K562 (cell line): ENCODE data around the gene NFKB2.

ENCODE experiments used
- CAMTA2 ChIP-seq: fragments of 250-450 bp; sonication (Bioruptor Pico); conservative IDR thresholded peaks from 2 replicates; pipeline ENCODE4 v1.5.1; 2022
- CTCF ChIP-seq, 3 experiments: IDR thresholded peaks in 2 of 3; conservative IDR thresholded peaks in 1 of 3; 2 replicates each; pipeline ENCODE4 v1.5.1; 2011 to 2012; ENCODE audit warnings: low read length in 3 of 3, mild to moderate bottlenecking in 3 of 3, control low read depth in 2 of 3, improper control_type of control experiment in 1 of 3, inconsistent platforms in 1 of 3, low read depth in 1 of 3, mixed read lengths in 1 of 3, moderate library complexity in 1 of 3; ENCODE audit not compliant: insufficient read depth in 2 of 3
- FOXJ2 ChIP-seq: fragments of 200-800 bp; sonication (Bioruptor generic); IDR thresholded peaks from 2 replicates; pipeline ENCODE4 v1.6.1; 2016; ENCODE audit warnings: missing genetic modification characterization, missing compliant biosample characterization
- KLF10 ChIP-seq: fragments of 250-450 bp; sonication (Bioruptor Pico); IDR thresholded peaks from 2 replicates; pipeline ENCODE4 v1.6.1; 2021; ENCODE audit warnings: matching md5 sums
- MTA1 ChIP-seq: fragments of 450-650 bp; IDR thresholded peaks from 2 replicates; pipeline ENCODE4 v1.6.1; 2017; ENCODE audit warnings: borderline replicate concordance
- NONO ChIP-seq, 2 experiments: fragments of 200-400 bp in 1 of 2; fragments of 450-650 bp in 1 of 2; formaldehyde crosslinking in 1 of 2; IDR thresholded peaks; 2 replicates each; pipeline ENCODE4 v1.6.1; 2017; ENCODE audit warnings: low read depth in 2 of 2, mild to moderate bottlenecking in 2 of 2, moderate library complexity in 2 of 2, low read length in 1 of 2
- PHB2 ChIP-seq: fragments of 450-650 bp; IDR thresholded peaks from 2 replicates; pipeline ENCODE4 v1.6.1; 2017; ENCODE audit warnings: low read depth
- POLR2A ChIP-seq: fragments of 450-650 bp; conservative IDR thresholded peaks from 2 replicates; pipeline ENCODE4 v1.6.1; 2016
- POLR2AphosphoS5 ChIP-seq: IDR thresholded peaks from 2 replicates; pipeline ENCODE4 v1.6.1; 2011; ENCODE audit warnings: mild to moderate bottlenecking, low read depth, low read length, moderate library complexity; ENCODE audit not compliant: control insufficient read depth, insufficient read depth
- ZNF143 ChIP-seq: sonication (generic); formaldehyde crosslinking; IDR thresholded peaks from 2 replicates; pipeline ENCODE4 v1.9.0; 2022; ENCODE audit warnings: mild to moderate bottlenecking, missing genetic modification reagents
- ZNF232 ChIP-seq: sonication (generic); formaldehyde crosslinking; IDR thresholded peaks from 2 replicates; pipeline ENCODE4 v1.8.0; 2022; ENCODE audit warnings: mild to moderate bottlenecking, missing genetic modification reagents
- ZNF274 ChIP-seq: IDR thresholded peaks from 2 replicates; pipeline ENCODE4 v1.6.1; 2011; ENCODE audit warnings: low read depth, mild to moderate bottlenecking, low read length, moderate library complexity, borderline replicate concordance

DNA sequence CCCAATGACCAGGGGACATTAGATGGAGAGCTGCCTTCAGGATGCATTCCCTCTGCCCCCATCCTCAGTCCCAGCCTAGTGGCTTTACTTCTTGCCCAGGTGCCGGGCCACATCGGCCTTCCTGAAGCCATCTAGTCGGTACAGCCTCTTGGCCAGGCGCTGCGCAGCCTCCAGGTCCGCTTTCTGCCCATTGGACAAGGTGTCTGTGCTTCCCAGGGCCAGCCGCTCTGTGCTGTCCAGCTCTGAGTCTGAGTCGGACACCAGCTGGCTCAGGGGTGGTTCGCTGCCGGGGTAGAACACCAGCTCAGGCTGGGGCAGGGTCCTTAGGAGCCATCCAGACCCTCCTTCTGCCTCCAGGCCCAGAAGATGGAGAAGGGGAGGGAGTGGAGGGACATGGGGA lies 16.8 kb downstream of the NFKB2 start:
- no peak for TF ChIP-seq ZNF274
- no peak for TF ChIP-seq CTCF (IDR thresholded peaks at IDR 0.05 in 2 of 3, conservative IDR thresholded peaks at IDR 0.05 in 1 of 3; ENCODE audit: insufficient read depth in 2 of 3, low read depth in 1 of 3, low read length in 3 of 3)
- no peak for TF ChIP-seq POLR2AphosphoS5
- TF ChIP-seq MTA1: no peak
- TF ChIP-seq NONO (IDR thresholded peaks at IDR 0.05; ENCODE audit: low read depth in 2 of 2, low read length in 1 of 2): no peak
- no peak for TF ChIP-seq POLR2A
- TF ChIP-seq ZNF232 (CRISPR knock-in tag): no peak
- no peak for TF ChIP-seq FOXJ2 (tag)
- TF ChIP-seq ZNF143 (CRISPR knock-in tag): no peak
- no peak for TF ChIP-seq KLF10 (CRISPR knock-in tag)
- no peak for TF ChIP-seq CAMTA2
- no peak for TF ChIP-seq PHB2
